CD4-positive, alpha-beta T cell treated with Interleukin-4 for 4 hours (primary cell): ENCODE data around the gene ELOVL7.
"Not testable (repeated sequence)": the region's sequence is repeated elsewhere in the genome, so short reads cannot be mapped to it uniquely, and the experiment has no call there.

Source experiments
- DNase-seq: peaks from one replicate; pipeline ENCODE4 v3.0.0-alpha.2; 2020

Gene ELOVL7

DNA sequence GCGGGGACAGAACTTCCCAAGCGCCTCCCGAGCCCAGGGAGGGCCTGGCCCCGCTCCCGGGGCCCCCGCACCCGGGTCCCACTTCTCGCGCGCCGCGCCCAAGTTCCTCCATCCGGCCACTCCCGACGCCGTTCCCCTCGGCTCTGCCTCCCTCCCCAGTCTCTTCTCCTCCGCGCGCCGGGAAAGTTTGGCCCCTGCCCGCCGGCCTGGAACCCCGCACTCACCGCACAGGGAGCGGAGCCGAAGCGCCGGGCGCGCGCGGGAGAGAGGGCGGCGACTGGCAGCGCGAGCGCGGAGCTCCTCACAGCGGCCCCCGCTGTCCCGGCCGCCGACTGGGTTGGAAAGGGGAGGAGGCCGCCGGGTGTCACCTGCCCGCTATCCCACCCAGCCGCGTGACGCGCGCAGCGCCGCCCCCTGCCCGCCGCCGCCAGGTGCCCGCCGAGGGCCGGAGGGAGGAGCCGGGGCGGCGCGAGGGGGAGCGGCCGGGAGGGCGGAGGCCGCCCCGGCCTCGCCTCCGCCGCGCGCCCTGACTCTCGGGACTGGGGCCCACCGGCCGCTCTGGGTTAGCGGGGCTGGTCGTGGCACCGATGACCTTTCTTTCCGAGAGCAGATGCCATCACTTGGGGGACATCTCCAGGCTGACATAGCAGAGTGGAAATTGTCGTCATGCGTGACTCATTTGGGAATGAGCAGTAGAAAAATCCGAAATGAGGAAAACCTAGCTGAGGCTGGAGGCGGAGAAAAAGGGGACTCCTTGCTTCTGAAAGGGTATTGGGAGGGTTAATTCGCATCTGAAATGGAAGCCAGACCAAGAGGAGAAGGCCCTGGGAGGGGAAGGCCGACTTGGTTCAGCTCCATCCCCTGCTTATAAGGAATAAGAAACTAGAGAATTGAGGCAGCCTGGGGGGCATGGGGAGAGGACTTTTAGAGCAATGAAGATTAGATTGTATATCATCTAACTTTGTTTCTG lies at the start of gene ELOVL7:
TSS of gene ELOVL7 (minus strand) at position 334 of the 970 bp plus-strand sequence. CDS start 56,872 bp downstream, outside the sequence.
- no peak for DNase-seq

GRCh38 chr5:60893521-60893920 lies 49.5 kb upstream of the ELOVL7 start:
- DNase-seq = no peak

GRCh38 chr5:60891667-60892066 lies 47.6 kb upstream of the ELOVL7 start:
- DNase-seq = no peak

DNA sequence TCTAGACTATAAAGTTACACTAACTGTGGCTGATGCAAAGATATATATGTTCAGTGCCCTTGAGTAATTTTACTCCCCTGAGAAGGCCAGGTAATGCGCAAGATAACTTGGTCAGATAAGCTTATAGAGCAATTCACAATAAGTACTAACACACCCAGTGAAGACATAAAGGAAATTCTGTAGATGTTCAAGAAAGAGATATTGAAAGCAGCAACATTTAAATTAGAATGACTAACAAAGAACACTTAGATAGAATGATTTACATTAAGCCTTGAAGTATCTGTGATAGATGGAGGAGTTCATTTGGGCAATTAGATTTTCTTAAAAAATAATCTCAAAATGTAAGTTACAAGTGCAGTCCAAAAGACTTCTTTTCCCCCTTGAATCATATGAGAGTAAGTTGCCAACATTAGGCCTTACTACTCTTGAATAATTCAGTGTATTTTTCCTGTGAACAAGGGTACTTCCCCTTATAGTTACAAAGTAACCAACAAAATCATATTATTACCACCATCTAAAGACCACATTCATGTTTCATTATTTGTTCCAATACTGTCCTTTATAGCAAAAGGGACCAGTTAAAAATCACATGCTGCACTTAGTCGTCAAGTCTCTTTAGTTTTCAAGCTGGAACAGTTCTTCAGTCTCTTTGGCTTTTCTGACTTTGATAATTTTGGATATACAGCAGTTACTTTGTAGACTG lies 44.4 kb upstream of the ELOVL7 start:
- no peak for DNase-seq

DNA sequence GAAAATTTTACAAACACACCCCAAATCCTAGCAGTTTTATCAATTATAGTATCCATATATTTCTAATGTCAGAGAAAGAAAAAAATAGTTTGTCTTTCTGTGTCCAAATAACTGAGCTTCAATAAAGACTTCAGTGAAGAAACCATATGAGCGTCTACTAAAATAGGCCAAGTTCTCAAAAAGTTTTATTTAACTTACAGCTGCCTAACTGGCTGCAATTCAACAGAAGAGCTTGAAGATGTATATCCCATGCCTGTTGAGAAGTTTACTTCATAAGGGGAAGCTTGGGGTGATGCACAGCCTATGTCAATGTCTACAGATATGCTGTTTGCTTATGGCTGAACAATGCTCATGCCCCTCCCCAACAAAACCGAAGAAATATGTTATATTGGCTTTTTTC lies 43.7 kb upstream of the ELOVL7 start:
- DNase-seq = no peak

GRCh38 chr5:60887096-60887495 lies 43.0 kb upstream of the ELOVL7 start:
- DNase-seq = no peak

GRCh38 chr5:60886158-60886557 lies 42.1 kb upstream of the ELOVL7 start:
- DNase-seq = no peak

DNA sequence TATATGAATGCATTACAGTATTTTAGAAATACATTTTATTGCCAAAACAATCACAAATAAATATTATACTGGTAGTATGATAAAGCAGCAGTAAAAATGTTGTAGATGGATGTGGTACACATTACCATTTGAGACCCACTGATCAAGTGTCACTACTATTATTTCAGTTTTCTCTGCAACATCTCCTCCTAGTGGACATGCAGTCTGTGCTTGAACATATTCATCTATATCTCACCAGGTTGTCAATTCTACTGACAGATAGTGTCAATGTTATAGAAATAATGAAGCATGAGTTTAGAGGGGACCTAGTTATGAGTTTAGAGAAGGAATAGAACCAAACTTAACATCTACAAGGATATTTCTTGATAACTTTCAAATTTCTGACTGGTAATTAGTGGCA lies 39.2 kb upstream of the ELOVL7 start:
- no peak for DNase-seq

DNA sequence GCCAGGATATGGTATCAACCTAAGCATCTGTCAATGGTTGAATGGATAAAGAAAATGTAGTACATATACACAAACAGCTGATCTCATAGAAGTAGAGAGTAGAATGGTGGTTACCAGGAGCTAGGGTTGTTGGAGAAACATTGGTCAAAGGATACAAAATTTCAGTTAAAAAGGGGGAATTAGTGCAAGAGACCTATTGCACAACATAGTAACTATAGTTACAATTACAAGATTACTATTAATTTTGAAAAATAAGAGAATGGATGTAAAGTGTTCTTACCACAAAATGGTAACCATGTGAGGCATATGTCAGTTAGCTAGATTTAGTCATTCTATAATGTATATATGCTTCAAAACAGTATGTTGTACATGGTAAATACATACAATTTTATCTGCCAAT lies 28.8 kb upstream of the ELOVL7 start:
- DNase-seq = no peak

DNA sequence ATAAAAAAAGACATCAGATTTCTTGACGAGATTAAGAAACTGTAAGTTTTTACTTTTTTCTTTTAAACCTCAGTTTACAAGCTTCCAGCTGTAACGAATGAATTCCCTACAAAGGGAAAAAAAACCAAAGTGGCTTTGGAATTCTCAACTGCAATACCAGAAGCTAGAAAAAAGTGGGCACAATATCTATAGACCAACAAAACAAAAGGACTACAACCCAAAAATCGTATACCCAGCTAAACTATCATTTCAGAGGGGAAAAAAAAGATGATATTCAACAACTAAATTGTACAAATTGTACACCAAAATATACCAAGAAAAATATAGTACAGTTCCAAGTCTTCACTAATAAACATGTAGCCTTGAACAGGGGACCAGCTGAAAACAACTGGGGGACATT lies 26.8 kb upstream of the ELOVL7 start:
- DNase-seq = no peak

DNA sequence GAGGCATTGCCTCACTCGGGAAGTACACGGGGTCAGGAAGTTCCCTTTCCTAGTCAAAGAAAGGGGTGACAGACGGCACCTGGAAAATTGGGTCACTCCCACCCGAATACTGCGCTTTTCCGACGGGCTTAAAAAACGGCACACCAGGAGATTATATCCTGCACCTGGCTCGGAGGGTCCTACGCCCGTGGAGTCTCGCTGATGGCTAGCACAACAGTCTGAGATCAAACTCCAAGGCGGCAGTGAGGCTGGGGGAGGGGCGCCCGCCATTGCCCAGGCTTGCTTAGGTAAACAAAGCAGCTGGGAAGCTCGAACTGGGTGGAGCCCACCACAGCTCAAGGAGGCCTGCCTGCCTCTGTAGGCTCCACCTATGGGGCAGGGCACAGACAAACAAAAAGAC lies 16.5 kb upstream of the ELOVL7 start:
- DNase-seq = not testable (repeated sequence)

GRCh38 chr5:60856066-60856465 lies 12.0 kb upstream of the ELOVL7 start:
- no peak for DNase-seq

- no peak for DNase-seq
Measured at GRCh38 chr5:60852940-60853339, 8.9 kb upstream of the ELOVL7 start.

- no peak for DNase-seq
Measured at GRCh38 chr5:60852317-60852716, 8.2 kb upstream of the ELOVL7 start.

DNA sequence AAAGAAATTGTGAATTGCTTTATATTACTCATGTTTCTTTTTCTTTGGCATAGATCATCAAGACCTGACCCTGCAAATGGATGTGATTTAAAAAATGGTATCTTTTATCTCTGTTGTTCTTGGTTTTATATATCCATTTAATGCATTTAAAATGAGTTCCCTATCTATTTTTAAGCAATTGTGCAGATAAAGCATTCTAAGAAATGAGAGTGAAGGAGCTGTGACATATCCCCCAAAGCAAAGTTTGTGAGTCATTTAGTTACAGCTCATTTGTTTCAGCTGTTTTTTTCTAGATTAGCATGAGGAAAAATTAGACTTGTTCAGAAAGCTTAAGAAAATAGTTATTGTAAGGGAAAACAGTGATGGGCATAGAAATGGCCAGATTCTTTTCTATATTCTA lies 7.6 kb upstream of the ELOVL7 start:
- no peak for DNase-seq

GRCh38 chr5:60846298-60846697 lies 2.2 kb upstream of the ELOVL7 start:
- no peak for DNase-seq

- DNase-seq = no peak
Measured at GRCh38 chr5:60843386-60843935, 608 bp downstream of the ELOVL7 start.

DNA sequence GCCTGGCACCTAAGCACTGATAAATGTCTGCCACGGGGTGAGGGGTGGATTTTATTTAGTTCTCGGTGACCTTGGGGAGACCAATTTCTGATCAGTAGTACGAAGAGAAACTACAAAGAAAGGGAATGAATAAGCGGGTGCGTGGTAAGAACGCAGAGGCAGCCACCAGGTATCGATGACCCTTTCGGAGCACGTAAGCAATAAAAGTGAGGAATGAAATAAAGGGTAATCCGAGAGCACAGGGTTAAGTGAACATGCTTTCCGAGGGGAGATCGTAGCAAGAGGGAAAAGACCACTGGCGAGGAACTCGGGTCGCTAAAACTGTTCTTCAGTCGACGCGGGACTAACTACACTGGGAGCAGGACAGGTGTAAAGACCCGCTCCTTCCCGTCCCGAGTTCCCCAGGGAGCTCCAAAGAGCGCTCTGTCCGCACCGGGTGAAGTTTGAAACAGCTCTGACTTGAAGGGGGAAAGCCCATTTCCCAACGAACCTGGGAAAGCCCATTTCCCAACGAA lies 1.1 kb downstream of the ELOVL7 start:
- DNase-seq = no peak

GRCh38 chr5:60841361-60841760 lies 2.7 kb downstream of the ELOVL7 start:
- no peak for DNase-seq

DNA sequence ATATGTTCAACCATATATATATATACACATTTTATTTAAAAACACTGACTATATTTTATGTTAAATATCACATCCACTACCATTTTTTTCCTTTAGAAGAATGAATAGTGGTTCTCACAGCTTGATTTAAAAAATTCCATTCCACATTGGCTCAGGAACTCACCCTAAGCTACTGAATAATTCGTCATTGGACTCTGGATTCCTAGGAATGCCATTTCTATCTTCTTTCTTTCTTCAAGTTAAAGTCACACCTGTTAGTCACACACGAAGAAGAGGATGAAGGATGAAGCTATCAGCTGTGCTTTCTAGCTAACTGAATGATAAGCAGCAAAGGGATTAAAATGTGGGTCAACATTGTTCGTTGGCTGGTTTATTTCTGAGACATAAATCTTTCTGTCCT lies 7.9 kb downstream of the ELOVL7 start:
- DNase-seq = no peak

DNA sequence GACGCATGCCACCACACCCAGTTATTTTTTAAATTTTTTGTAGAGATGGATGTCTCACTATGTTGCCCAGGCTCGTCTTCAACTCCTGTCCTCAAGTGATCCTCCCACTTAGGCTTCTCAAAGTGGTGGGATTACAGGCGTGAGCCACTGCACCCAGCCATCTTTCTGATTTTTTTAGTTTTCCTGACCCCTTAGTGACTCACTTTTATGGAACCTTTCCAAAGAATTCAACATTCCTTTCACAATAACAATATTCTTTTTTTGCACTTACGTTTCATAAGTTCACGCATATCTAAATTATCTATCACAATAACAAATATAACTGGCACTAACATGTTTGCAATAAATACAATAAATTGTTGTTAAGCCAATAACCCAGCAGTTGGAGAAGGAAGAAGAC lies 8.5 kb downstream of the ELOVL7 start:
- no peak for DNase-seq

DNA sequence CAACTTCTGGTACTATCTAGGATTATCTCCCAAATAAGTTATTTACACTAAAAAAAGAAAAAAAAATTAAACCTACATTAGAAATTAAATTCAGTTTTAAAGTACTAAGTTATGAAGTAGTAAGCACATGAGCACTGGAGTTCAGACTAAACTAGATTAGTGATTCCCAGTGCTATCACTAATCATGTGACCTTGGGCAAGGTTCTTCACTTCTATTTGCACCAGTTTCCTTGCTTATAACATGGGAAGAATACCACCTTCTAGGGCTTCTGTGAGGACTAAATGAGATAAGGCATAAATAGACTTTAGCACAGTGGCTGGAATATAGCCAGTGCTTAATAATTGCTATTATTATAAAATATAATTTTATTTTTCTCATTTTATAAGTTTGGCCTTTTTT lies 10.5 kb downstream of the ELOVL7 start:
- no peak for DNase-seq

DNA sequence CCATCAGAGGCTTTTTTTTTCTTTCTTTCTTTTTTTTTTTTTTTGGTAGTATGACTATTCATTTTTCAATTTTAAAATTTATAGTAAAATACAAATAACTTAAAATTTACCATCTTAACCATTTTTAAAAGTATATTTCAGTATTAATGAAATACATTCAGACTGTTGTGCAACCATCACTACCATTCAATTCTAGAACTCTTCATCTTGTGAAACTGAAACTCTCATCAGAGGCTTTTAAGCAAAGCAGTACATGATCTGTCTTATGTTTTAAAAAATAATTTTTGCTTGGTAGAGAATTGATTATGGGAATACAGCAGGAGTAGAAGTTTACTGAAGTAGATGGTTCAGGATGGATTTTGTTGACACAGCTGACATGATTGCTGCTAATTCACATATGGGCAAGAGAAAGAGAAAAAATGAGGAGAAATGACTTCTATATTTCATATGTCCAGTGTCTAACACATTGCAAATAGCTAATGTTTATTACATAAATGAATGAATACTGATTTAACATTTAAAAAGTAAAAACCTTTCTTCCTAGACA lies 13.4 kb downstream of the ELOVL7 start:
- no peak for DNase-seq
